ENCODE data around the gene FGF12. TPM values are rescaled to one million over a fixed set of nuclear protein-coding genes. Genes with fewer than 3 reads are reported as not detected.

The FGF12 gene
- total RNA-seq, 1 experiment from 2014 or later = 0.51 TPM

GRCh38 chr3:192130534-192131132 lies 596.7 kb downstream of the FGF12 start:
- ATAC-seq = peak; percentile 80; the same call in 1 of the 2 replicates
- CTCF ChIA-PET = no interaction called here
- no peaks in the 10 kb centered on the region for H3K36me3 ChIP-seq (ENCODE audit: control insufficient read depth, insufficient read depth, low read length)
- H3K27ac ChIP-seq (ENCODE audit: low read length) = no peak overlapping the region
- TF ChIP-seq POLR2AphosphoS5 (IDR thresholded peaks at IDR 0.05; ENCODE audit: low read depth, low read length) = no peak
- TF ChIP-seq CTCF (IDR thresholded peaks at IDR 0.05) = peak; percentile 76
- H3K4me1 ChIP-seq (ENCODE audit: control insufficient read depth, insufficient read depth, low read length) = no peaks in the 10 kb centered on the region
- no peaks in the 10 kb centered on the region for H3K9me3 ChIP-seq (ENCODE audit: control insufficient read depth, insufficient read depth, low read depth, low read length)
- no peak overlapping the region for H3K4me3 ChIP-seq (ENCODE audit: low read depth in 2 of 2, low read length in 2 of 2)
- POLR2A ChIA-PET = no interaction called here
- peak; percentile 8 for DNase-seq (ENCODE audit: low read depth, low spot score)
- in situ Hi-C loops (cut with HindIII; ENCODE audit: low pct_unique_long_range_greater_than_20kb, low sequenced_read_pairs) = no loop called here
- BruUV-seq (replicated peaks) = no TSS peak
- H3K27me3 ChIP-seq (ENCODE audit: control insufficient read depth, insufficient read depth, low read length) = no peaks in the 10 kb centered on the region
- intact Hi-C loops (cut with micrococcal nuclease; ENCODE audit: unreplicated experiment) = loop anchor here (10.0 kb wide), 1 partner anchor 314 kb away; no protein-coding TSS in a partner anchor

GRCh38 chr3:192129586-192129985 lies 597.8 kb downstream of the FGF12 start:
- CTCF ChIA-PET = no interaction called here
- Histone ChIP-seq H3K27me3 (ENCODE audit: control insufficient read depth, insufficient read depth, low read length) (no peaks in the 10 kb centered on the region), H3K4me1 (ENCODE audit: control insufficient read depth, insufficient read depth, low read length) (no peaks in the 10 kb centered on the region), H3K27ac (ENCODE audit: low read length) (no peak overlapping the region), H3K4me3 (ENCODE audit: low read depth in 2 of 2, low read length in 2 of 2) (no peak overlapping the region), H3K9me3 (ENCODE audit: control insufficient read depth, insufficient read depth, low read depth, low read length) (no peaks in the 10 kb centered on the region), H3K36me3 (ENCODE audit: control insufficient read depth, insufficient read depth, low read length) (no peaks in the 10 kb centered on the region)
- no TSS peak for BruUV-seq (replicated peaks)
- in situ Hi-C loops (cut with HindIII; ENCODE audit: low pct_unique_long_range_greater_than_20kb, low sequenced_read_pairs) (no loop called here), intact Hi-C loops (cut with micrococcal nuclease; ENCODE audit: unreplicated experiment) (no loop called here)
- POLR2A ChIA-PET = no interaction called here
- TF ChIP-seq TCF7L2 (IDR thresholded peaks at IDR 0.05; ENCODE audit: low read depth, low read length) (no peak), SIN3A (IDR thresholded peaks at IDR 0.05; ENCODE audit: borderline replicate concordance, insufficient read depth, low read depth, low read length) (no peak), REST (IDR thresholded peaks at IDR 0.05; ENCODE audit: insufficient read depth in 1 of 2, low read depth in 2 of 2, low read length in 1 of 2) (no peak), POLR2AphosphoS5 (IDR thresholded peaks at IDR 0.05; ENCODE audit: low read depth, low read length) (no peak), CTCF (IDR thresholded peaks at IDR 0.05) (no peak)
- DNase-seq (ENCODE audit: low read depth, low spot score) (no peak), ATAC-seq (no peak)

All from Panc1 (cell line).